Esophagus muscularis mucosa (tissue), 4 donors: Measurements from ENCODE around the gene VSNL1.

ENCODE experiments used
- CTCF ChIP-seq, 3 experiments: fragments of 200-600 bp in 2 of 3; fragments of 450-650 bp in 1 of 3; sonication (generic) in 2 of 3; IDR thresholded peaks; one replicate each; pipeline ENCODE4 v1.5.1; 2017 to 2019; ENCODE audit warnings: antibody characterized with exemption in 3 of 3, mild to moderate bottlenecking in 2 of 3, moderate library complexity in 1 of 3
- EP300 ChIP-seq: sonication (generic); formaldehyde crosslinking; IDR thresholded peaks from one replicate; pipeline ENCODE4 v1.6.1; 2017; ENCODE audit warnings: antibody characterized with exemption
- POLR2A ChIP-seq: fragments of 450-650 bp; IDR thresholded peaks from one replicate; pipeline ENCODE4 v1.6.1; 2017; ENCODE audit warnings: antibody characterized with exemption, moderate library complexity, mild to moderate bottlenecking, low read depth
- POLR2AphosphoS5 ChIP-seq, 2 donors: sonication (generic); formaldehyde crosslinking; IDR thresholded peaks; one replicate each; pipeline ENCODE4 v1.6.1; 2017; ENCODE audit warnings: antibody characterized with exemption in 2 of 2

- no peak for TF ChIP-seq CTCF (IDR thresholded peaks at IDR 0.05)
- no peak for TF ChIP-seq POLR2AphosphoS5 (IDR thresholded peaks at IDR 0.05)
- TF ChIP-seq EP300 = no peak
- no peak for TF ChIP-seq POLR2A
These were observed 49.0 kb downstream of the VSNL1 start for GRCh38 chr2:17589406-17590035.
